ENCODE data around the gene MAMSTR.
"Not testable (repeated sequence)": the region's sequence is repeated elsewhere in the genome, so short reads cannot be mapped to it uniquely, and the experiment has no call there.

Gene MAMSTR

GRCh38 chr19:48765816-48766215, 46.3 kb upstream of the MAMSTR start:
- H3K4me3 ChIP-seq (ENCODE audit: low read length in 2 of 2); H2BK12ac ChIP-seq (ENCODE audit: low read length); H2AFZ ChIP-seq (ENCODE audit: low read length); H3K9me3 ChIP-seq (replicated peaks in 1 of 2; ENCODE audit: control insufficient read depth in 2 of 2, insufficient read depth in 1 of 2, low read depth in 1 of 2, low read length in 2 of 2); H3K36me3 ChIP-seq (replicated peaks in 1 of 2; ENCODE audit: control insufficient read depth in 2 of 2, insufficient read depth in 2 of 2, low read length in 2 of 2); H3K27ac ChIP-seq (replicated peaks; ENCODE audit: low read length); H2BK15ac ChIP-seq (ENCODE audit: low read length); H3K9ac ChIP-seq (ENCODE audit: low read depth, low read length, poor library complexity); H3K14ac ChIP-seq (ENCODE audit: low read length); H4K91ac ChIP-seq (ENCODE audit: low read depth, low read length, poor library complexity); DNase-seq (ENCODE audit: low spot score); H2BK120ac ChIP-seq (ENCODE audit: low read depth, low read length); H3K23ac ChIP-seq (ENCODE audit: low read depth, low read length, poor library complexity); H3K79me1 ChIP-seq (ENCODE audit: low read depth, low read length); H2AK5ac ChIP-seq (ENCODE audit: low read depth, low read length); H3K18ac ChIP-seq (ENCODE audit: low read length); H3K4ac ChIP-seq (ENCODE audit: low read length); H2BK5ac ChIP-seq (ENCODE audit: low read length); H4K8ac ChIP-seq (ENCODE audit: low read depth, low read length); H3K4me2 ChIP-seq (ENCODE audit: insufficient read depth, low read length, poor library complexity, severe bottlenecking); H3K4me1 ChIP-seq (ENCODE audit: control insufficient read depth in 2 of 2, insufficient read depth in 1 of 2, low read depth in 1 of 2, low read length in 2 of 2): not testable (repeated sequence)
- peaks cover 0 to 28% (median 0%) of the 10 kb centered on the region in 3 experiments for H3K27me3 ChIP-seq (ENCODE audit: control insufficient read depth in 3 of 3, insufficient read depth in 3 of 3, low read depth in 1 of 3, low read length in 3 of 3)
- WGBS, 2 donors (ENCODE audit: extremely low coverage in 2 of 2, insufficient read length in 2 of 2, insufficient replicate concordance in 1 of 2), result no CpG with 5 or more reads among the region's 5 CpGs

DNA sequence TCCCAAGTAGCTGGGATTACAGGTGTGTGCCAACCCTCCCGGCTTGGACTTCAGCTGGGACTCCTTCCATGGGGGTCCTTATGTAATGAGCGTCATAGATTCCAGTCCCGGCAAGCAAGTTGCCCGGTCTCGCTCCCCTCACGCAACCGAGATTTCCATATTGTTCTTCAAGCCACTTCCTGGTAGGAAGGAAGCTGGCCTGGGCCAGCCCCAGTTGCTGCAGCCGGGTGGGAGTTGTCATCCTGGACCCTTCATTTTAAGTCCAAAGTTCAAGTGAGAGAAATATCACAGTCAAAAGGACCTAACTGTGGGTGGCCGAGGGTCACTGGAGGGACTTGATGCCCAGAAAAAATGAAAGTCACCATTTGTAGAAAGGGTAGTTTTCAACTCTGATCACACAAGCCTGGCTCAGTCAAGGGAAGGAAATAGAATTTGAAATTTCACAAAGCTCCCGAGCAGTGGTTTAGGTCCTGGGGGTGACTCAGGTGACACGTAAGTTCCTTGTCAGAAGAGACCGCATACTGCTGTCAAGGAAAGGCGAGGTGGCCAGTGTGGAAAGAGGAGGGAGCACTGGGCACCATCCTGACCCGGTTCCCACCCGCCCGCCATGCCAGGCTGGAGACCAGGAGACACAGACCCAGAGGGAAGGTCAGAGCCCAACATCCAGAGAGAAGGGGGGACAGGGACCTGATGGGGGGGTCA, 41.1 kb upstream of the MAMSTR start:
- no peak overlapping the region for H3K14ac ChIP-seq (ENCODE audit: low read length)
- H3K27me3 ChIP-seq (ENCODE audit: control insufficient read depth in 3 of 3, insufficient read depth in 3 of 3, low read depth in 1 of 3, low read length in 3 of 3), result peaks cover 0 to 30% (median 0%) of the 10 kb centered on the region in 3 experiments
- no peak overlapping the region for H3K9ac ChIP-seq (ENCODE audit: low read depth, low read length, poor library complexity)
- H3K36me3 ChIP-seq (replicated peaks in 1 of 2; ENCODE audit: control insufficient read depth in 2 of 2, insufficient read depth in 2 of 2, low read length in 2 of 2), result no peaks in the 10 kb centered on the region
- no peak overlapping the region for H3K4ac ChIP-seq (ENCODE audit: low read length)
- H2BK12ac ChIP-seq (ENCODE audit: low read length), result no peak overlapping the region
- H3K4me3 ChIP-seq (ENCODE audit: low read length in 2 of 2), result no peak overlapping the region
- no peak overlapping the region for H3K27ac ChIP-seq (replicated peaks; ENCODE audit: low read length)
- peak overlapping the region; percentile 63 for H2AK5ac ChIP-seq (ENCODE audit: low read depth, low read length)
- no CpG with 5 or more reads among the region's 16 CpGs for WGBS, 2 donors (ENCODE audit: extremely low coverage in 2 of 2, insufficient read length in 2 of 2, insufficient replicate concordance in 1 of 2)
- H3K4me1 ChIP-seq (ENCODE audit: control insufficient read depth in 2 of 2, insufficient read depth in 1 of 2, low read depth in 1 of 2, low read length in 2 of 2), result peaks cover 0 to 1% of the 10 kb centered on the region in 2 donors
- peak overlapping the region; percentile 73 for H2AFZ ChIP-seq (ENCODE audit: low read length)
- no peak overlapping the region for H3K4me2 ChIP-seq (ENCODE audit: insufficient read depth, low read length, poor library complexity, severe bottlenecking)
- H4K91ac ChIP-seq (ENCODE audit: low read depth, low read length, poor library complexity), result no peak overlapping the region
- H4K8ac ChIP-seq (ENCODE audit: low read depth, low read length), result no peak overlapping the region
- peaks cover 2% of the 10 kb centered on the region for H3K79me1 ChIP-seq (ENCODE audit: low read depth, low read length)
- no peak overlapping the region for H2BK120ac ChIP-seq (ENCODE audit: low read depth, low read length)
- H3K23ac ChIP-seq (ENCODE audit: low read depth, low read length, poor library complexity), result no peak overlapping the region
- H2BK5ac ChIP-seq (ENCODE audit: low read length), result no peak overlapping the region
- no peak for DNase-seq (ENCODE audit: low spot score)
- no peak overlapping the region for H3K18ac ChIP-seq (ENCODE audit: low read length)
- no peak overlapping the region for H2BK15ac ChIP-seq (ENCODE audit: low read length)
- no peaks in the 10 kb centered on the region for H3K9me3 ChIP-seq (replicated peaks in 1 of 2; ENCODE audit: control insufficient read depth in 2 of 2, insufficient read depth in 1 of 2, low read depth in 1 of 2, low read length in 2 of 2)

DNA sequence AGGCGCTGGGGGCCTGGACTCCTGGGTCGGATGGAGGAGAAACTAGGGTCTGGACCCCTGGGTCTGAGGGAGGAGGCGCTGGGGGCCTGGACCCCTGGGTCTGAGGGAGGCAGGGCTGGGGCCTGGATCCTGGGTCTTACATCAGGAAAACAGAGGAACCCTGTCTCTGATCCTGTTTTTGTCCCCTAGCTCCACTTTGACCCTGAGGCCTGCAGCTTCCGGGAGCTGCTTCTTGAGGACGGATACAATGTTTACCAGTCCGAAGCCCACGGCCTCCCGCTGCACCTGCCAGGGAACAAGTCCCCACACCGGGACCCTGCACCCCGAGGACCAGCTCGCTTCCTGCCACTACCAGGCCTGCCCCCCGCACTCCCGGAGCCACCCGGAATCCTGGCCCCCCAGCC, 38.2 kb upstream of the MAMSTR start:
- no peak overlapping the region for H3K4me3 ChIP-seq (ENCODE audit: low read length in 2 of 2)
- H3K4ac ChIP-seq (ENCODE audit: low read length), result no peak overlapping the region
- no peaks in the 10 kb centered on the region for H3K36me3 ChIP-seq (replicated peaks in 1 of 2; ENCODE audit: control insufficient read depth in 2 of 2, insufficient read depth in 2 of 2, low read length in 2 of 2)
- H3K27me3 ChIP-seq (ENCODE audit: control insufficient read depth in 3 of 3, insufficient read depth in 3 of 3, low read depth in 1 of 3, low read length in 3 of 3), result peaks cover 0 to 46% (median 5%) of the 10 kb centered on the region in 3 experiments
- WGBS, 2 donors (ENCODE audit: extremely low coverage in 2 of 2, insufficient read length in 2 of 2, insufficient replicate concordance in 1 of 2), result no CpG with 5 or more reads among the region's 14 CpGs
- H3K14ac ChIP-seq (ENCODE audit: low read length), result no peak overlapping the region
- peak overlapping the region; percentile 64 for H3K18ac ChIP-seq (ENCODE audit: low read length)
- no peak overlapping the region for H2AFZ ChIP-seq (ENCODE audit: low read length)
- H4K8ac ChIP-seq (ENCODE audit: low read depth, low read length), result no peak overlapping the region
- H2BK12ac ChIP-seq (ENCODE audit: low read length), result no peak overlapping the region
- no peak overlapping the region for H3K9ac ChIP-seq (ENCODE audit: low read depth, low read length, poor library complexity)
- no peak overlapping the region for H4K91ac ChIP-seq (ENCODE audit: low read depth, low read length, poor library complexity)
- no peak overlapping the region for H3K27ac ChIP-seq (replicated peaks; ENCODE audit: low read length)
- H2BK5ac ChIP-seq (ENCODE audit: low read length), result no peak overlapping the region
- H2BK120ac ChIP-seq (ENCODE audit: low read depth, low read length), result no peak overlapping the region
- H3K4me2 ChIP-seq (ENCODE audit: insufficient read depth, low read length, poor library complexity, severe bottlenecking), result no peak overlapping the region
- H3K9me3 ChIP-seq (replicated peaks in 1 of 2; ENCODE audit: control insufficient read depth in 2 of 2, insufficient read depth in 1 of 2, low read depth in 1 of 2, low read length in 2 of 2), result peaks cover 0 to 3% of the 10 kb centered on the region in 2 donors
- H2AK5ac ChIP-seq (ENCODE audit: low read depth, low read length), result peak overlapping the region; percentile 84
- DNase-seq (ENCODE audit: low spot score), result no peak
- peaks cover 4% of the 10 kb centered on the region for H3K79me1 ChIP-seq (ENCODE audit: low read depth, low read length)
- H3K4me1 ChIP-seq (ENCODE audit: control insufficient read depth in 2 of 2, insufficient read depth in 1 of 2, low read depth in 1 of 2, low read length in 2 of 2), result peaks cover under 1 to 6% of the 10 kb centered on the region in 2 donors
- no peak overlapping the region for H3K23ac ChIP-seq (ENCODE audit: low read depth, low read length, poor library complexity)
- no peak overlapping the region for H2BK15ac ChIP-seq (ENCODE audit: low read length)

DNA sequence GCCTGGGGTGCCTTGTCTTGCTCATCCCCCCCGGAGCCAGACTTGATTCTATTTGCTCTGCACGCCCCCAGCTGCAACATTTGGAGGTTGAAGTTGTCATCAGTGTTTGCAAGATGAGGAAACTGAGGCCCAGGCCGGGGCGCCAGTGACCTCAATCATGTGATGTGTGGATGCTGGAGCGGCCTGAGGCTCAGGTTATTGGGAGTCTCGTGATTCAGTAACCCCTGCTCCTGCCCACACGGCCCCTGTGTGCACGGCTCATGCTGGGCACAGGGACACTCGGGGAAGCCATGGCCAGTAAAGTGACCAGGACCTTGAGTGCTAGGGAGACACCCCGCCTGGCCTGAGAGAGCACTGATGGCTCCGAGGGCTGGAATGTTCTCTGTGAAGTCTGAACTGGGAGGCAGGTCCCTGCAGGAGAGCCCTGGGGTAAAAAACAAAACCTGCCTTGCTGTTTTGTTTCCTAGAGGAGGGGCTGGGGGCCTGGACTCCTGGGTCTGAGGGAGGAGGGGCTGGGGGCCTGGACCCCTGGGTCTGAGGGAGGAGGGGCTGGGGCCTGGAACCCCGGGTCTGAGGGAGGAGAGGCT, 37.7 kb upstream of the MAMSTR start:
- Histone ChIP-seq H3K18ac (ENCODE audit: low read length) (peak overlapping the region; percentile 35), H3K36me3 (replicated peaks in 1 of 2; ENCODE audit: control insufficient read depth in 2 of 2, insufficient read depth in 2 of 2, low read length in 2 of 2) (no peaks in the 10 kb centered on the region), H3K79me1 (ENCODE audit: low read depth, low read length) (peaks cover 4% of the 10 kb centered on the region), H3K4me2 (ENCODE audit: insufficient read depth, low read length, poor library complexity, severe bottlenecking) (no peak overlapping the region), H3K4ac (ENCODE audit: low read length) (no peak overlapping the region), H4K91ac (ENCODE audit: low read depth, low read length, poor library complexity) (no peak overlapping the region), H3K27ac (replicated peaks; ENCODE audit: low read length) (no peak overlapping the region), H2AFZ (ENCODE audit: low read length) (no peak overlapping the region), H2AK5ac (ENCODE audit: low read depth, low read length) (peak overlapping the region; percentile 82), H2BK12ac (ENCODE audit: low read length) (no peak overlapping the region), H3K27me3 (ENCODE audit: control insufficient read depth in 3 of 3, insufficient read depth in 3 of 3, low read depth in 1 of 3, low read length in 3 of 3) (peaks cover 0 to 47% (median 9%) of the 10 kb centered on the region in 3 experiments), H3K4me3 (ENCODE audit: low read length in 2 of 2) (no peak overlapping the region), H2BK5ac (ENCODE audit: low read length) (no peak overlapping the region), H2BK15ac (ENCODE audit: low read length) (no peak overlapping the region), H4K8ac (ENCODE audit: low read depth, low read length) (peak overlapping the region; percentile 93), H2BK120ac (ENCODE audit: low read depth, low read length) (no peak overlapping the region), H3K4me1 (ENCODE audit: control insufficient read depth in 2 of 2, insufficient read depth in 1 of 2, low read depth in 1 of 2, low read length in 2 of 2) (peaks cover 6% of the 10 kb centered on the region in 2 donors), H3K9ac (ENCODE audit: low read depth, low read length, poor library complexity) (no peak overlapping the region), H3K14ac (ENCODE audit: low read length) (no peak overlapping the region), H3K23ac (ENCODE audit: low read depth, low read length, poor library complexity) (no peak overlapping the region), H3K9me3 (replicated peaks in 1 of 2; ENCODE audit: control insufficient read depth in 2 of 2, insufficient read depth in 1 of 2, low read depth in 1 of 2, low read length in 2 of 2) (peaks cover 0 to 3% of the 10 kb centered on the region in 2 donors)
- no peak for DNase-seq (ENCODE audit: low spot score)
- no CpG with 5 or more reads among the region's 12 CpGs for WGBS, 2 donors (ENCODE audit: extremely low coverage in 2 of 2, insufficient read length in 2 of 2, insufficient replicate concordance in 1 of 2)
